ENCODE results near the gene GBP4. TPM values are rescaled to one million over a fixed set of nuclear protein-coding genes. Genes with fewer than 3 reads are reported as not detected.
A peak's percentile ranks its signal among the peaks of the same experiment; 100 is the strongest.

The GBP4 gene
- total and polyA plus RNA-seq, 8 donors = 1.8 to 17.1 (median 8.0) TPM

- H3K36me3 ChIP-seq = no peaks in the 10 kb centered on the region
- H3K4me1 ChIP-seq = peaks cover 0 to 13% (median 0%) of the 10 kb centered on the region in 4 donors
- H3K27me3 ChIP-seq = no peaks in the 10 kb centered on the region
- intact Hi-C loops (cut with DNase I; ENCODE audit: low total_unique reads) = no loop called here
- H3K9me3 ChIP-seq = no peaks in the 10 kb centered on the region
- no peak overlapping the region for H3K27ac ChIP-seq
- 92 to 99% (median 95%) methylated on average over 4 of the region's 4 CpGs for WGBS, 5 donors
- no peak for DNase-seq
- H3K4me3 ChIP-seq = no peak overlapping the region
- TF ChIP-seq POLR2AphosphoS5 (IDR thresholded peaks at IDR 0.05) (no peak), EP300 (IDR thresholded peaks at IDR 0.05) (no peak), CTCF (IDR thresholded peaks at IDR 0.05) (no peak), POLR2A (IDR thresholded peaks at IDR 0.05) (no peak)
These were observed 28.3 kb downstream of the GBP4 start for GRCh38 chr1:89170170-89171066.

GRCh38 chr1:89169166-89169565 is 29.6 kb downstream of the GBP4 start:
- intact Hi-C loops (cut with DNase I; ENCODE audit: low total_unique reads) = no loop called here
- 23 to 36% (median 31%) methylated on average over 2 of the region's 2 CpGs for WGBS, 5 donors

GRCh38 chr1:89167590-89168230 is 31.0 kb downstream of the GBP4 start:
- H3K4me1 ChIP-seq = peaks cover 0 to 13% (median 0%) of the 10 kb centered on the region in 4 donors
- DNase-seq = no peak
- TF ChIP-seq POLR2AphosphoS5 (IDR thresholded peaks at IDR 0.05) = no peak
- TF ChIP-seq POLR2A (IDR thresholded peaks at IDR 0.05) = no peak
- no peak for TF ChIP-seq CTCF (IDR thresholded peaks at IDR 0.05)
- TF ChIP-seq EP300 (IDR thresholded peaks at IDR 0.05) = no peak
- no peak overlapping the region for H3K27ac ChIP-seq
- H3K27me3 ChIP-seq = no peaks in the 10 kb centered on the region
- H3K36me3 ChIP-seq = no peaks in the 10 kb centered on the region
- H3K4me3 ChIP-seq = no peak overlapping the region
- whole genome bisulfite sequencing, 5 donors = 79 to 94% (median 89%) methylated on average over 2 of the region's 2 CpGs
- no peaks in the 10 kb centered on the region for H3K9me3 ChIP-seq
- intact Hi-C loops (cut with DNase I; ENCODE audit: low total_unique reads) = no loop called here

More at GRCh38 chr1:89169166-89169565, 29.6 kb downstream of the GBP4 start:
- TF ChIP-seq POLR2A (IDR thresholded peaks at IDR 0.05) = no peak
- no peak for TF ChIP-seq POLR2AphosphoS5 (IDR thresholded peaks at IDR 0.05)
- no peak for TF ChIP-seq EP300 (IDR thresholded peaks at IDR 0.05)
- no peak for TF ChIP-seq CTCF (IDR thresholded peaks at IDR 0.05)
- Histone ChIP-seq H3K4me3 (no peak overlapping the region), H3K36me3 (no peaks in the 10 kb centered on the region), H3K27me3 (no peaks in the 10 kb centered on the region), H3K4me1 (peaks cover 0 to 13% (median 0%) of the 10 kb centered on the region in 4 donors), H3K9me3 (no peaks in the 10 kb centered on the region), H3K27ac (peak overlapping the region in 1 of 5 donors; percentile 48)
- no peak for DNase-seq

GRCh38 chr1:89166705-89167104 is 32.0 kb downstream of the GBP4 start:
- no peak overlapping the region for H3K4me3 ChIP-seq
- no peaks in the 10 kb centered on the region for H3K27me3 ChIP-seq
- WGBS, 5 donors = 31 to 52% (median 45%) methylated on average over 1 of the region's 1 CpG
- DNase-seq = no peak
- H3K4me1 ChIP-seq = peaks cover 0 to 13% (median 0%) of the 10 kb centered on the region in 4 donors
- intact Hi-C loops (cut with DNase I; ENCODE audit: low total_unique reads) = no loop called here
- no peaks in the 10 kb centered on the region for H3K36me3 ChIP-seq
- no peaks in the 10 kb centered on the region for H3K9me3 ChIP-seq
- no peak for TF ChIP-seq CTCF (IDR thresholded peaks at IDR 0.05)
- no peak for TF ChIP-seq POLR2AphosphoS5 (IDR thresholded peaks at IDR 0.05)
- no peak for TF ChIP-seq EP300 (IDR thresholded peaks at IDR 0.05)
- TF ChIP-seq POLR2A (IDR thresholded peaks at IDR 0.05) = no peak
- H3K27ac ChIP-seq = no peak overlapping the region
